Urinary bladder (tissue), 4 donors: ENCODE data around the gene TDRD10. TPM values are rescaled to one million over a fixed set of nuclear protein-coding genes. Genes with fewer than 3 reads are reported as not detected.

ENCODE experiments used
- DNase-seq: peaks from one replicate; pipeline ENCODE4 v3.0.0-alpha.2; 2015; ENCODE audit errors: extremely low spot score
- H3K27ac ChIP-seq: one replicate; pipeline ENCODE4 v1.5.1; 2013; ENCODE audit warnings: low read depth, mild to moderate bottlenecking, moderate library complexity
- H3K36me3 ChIP-seq: one replicate; pipeline ENCODE4 v1.6.1; 2013; ENCODE audit warnings: mild to moderate bottlenecking, moderate library complexity; ENCODE audit not compliant: insufficient read depth
- H3K4me1 ChIP-seq: one replicate; pipeline ENCODE4 v1.6.1; 2013; ENCODE audit warnings: mild to moderate bottlenecking, moderate library complexity; ENCODE audit not compliant: insufficient read depth
- H3K4me3 ChIP-seq: one replicate; pipeline ENCODE4 v1.5.1; 2013; ENCODE audit warnings: low read depth, low read length
- WGBS: extraction: QIAGEN DNeasy Blood & Tissue Kit; methylation state at CpG from one replicate; pipeline ENCODE4 v1.1.7; 2013; 5-methylcytosine and 5-hydroxymethylcytosine counted together
- polyA plus RNA-seq: library from polyadenylated mRNA; stranded (reverse); fragments of 200-250 nt; gene quantifications from one replicate; pipeline ENCODE4 v1.2.3, GENCODE V29; 2013
- total RNA-seq: library from RNA; depleted of rRNA; stranded (reverse); fragments of >200 nt; gene quantifications from one replicate; pipeline ENCODE4 v1.2.3, GENCODE V29; 2014
- donor health status: healthy with polysubstance abuse.
- donor health status: healthy.

TDRD10 gene
- total and polyA plus RNA-seq, 2 donors = 1.4 to 4.1 TPM

- 41% methylated on average over 6 of the region's 6 CpGs for WGBS
- no peaks in the 10 kb centered on the region for H3K4me1 ChIP-seq
- no peak overlapping the region for H3K4me3 ChIP-seq
- no peak overlapping the region for H3K27ac ChIP-seq
- no peaks in the 10 kb centered on the region for H3K36me3 ChIP-seq
- DNase-seq = no peak
These were observed 39.2 kb downstream of the TDRD10 start for GRCh38 chr1:154541231-154541630.

DNA sequence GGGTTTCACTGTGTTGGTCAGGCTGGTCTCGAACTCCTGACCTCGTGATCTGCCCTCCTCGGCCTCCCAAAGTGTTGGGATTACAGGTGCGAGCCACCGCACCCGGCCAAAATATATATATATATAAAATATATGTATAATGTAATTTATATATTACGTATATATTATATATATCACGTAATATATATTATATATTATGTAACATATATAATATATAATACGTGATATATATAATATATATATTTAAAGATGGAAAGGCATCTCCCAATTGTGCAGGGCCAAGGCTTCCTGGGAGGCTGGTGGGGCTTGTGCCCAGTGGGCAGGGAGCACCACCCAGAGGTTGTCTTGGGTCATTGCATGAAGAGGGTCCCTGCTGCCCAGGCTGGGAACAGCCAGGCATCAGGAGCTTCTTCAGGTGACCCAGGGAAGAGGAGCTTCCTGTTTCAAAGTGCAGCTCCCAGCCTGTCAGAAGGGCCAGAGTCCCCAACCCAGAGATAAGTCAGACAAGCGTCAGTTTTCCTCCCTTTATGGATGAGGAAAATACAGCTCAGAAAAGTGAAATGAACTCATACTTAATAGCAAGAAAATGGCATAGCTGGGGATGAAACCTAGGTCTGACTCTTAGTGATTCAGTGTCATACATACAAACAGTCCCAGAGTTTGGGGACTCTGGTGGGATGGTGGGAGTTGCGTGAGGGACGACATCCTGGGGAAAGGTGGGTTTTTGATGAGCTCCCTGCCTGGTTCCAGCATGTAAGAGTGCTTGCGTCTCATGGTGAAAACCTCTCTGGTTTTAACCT lies 44.4 kb downstream of the TDRD10 start:
- no peak overlapping the region for H3K27ac ChIP-seq

GRCh38 chr1:154547105-154547732 lies 45.2 kb downstream of the TDRD10 start:
- Histone ChIP-seq H3K36me3 (peaks cover 7% of the 10 kb centered on the region), H3K4me1 (no peaks in the 10 kb centered on the region), H3K27ac (no peak overlapping the region), H3K4me3 (no peak overlapping the region)
- DNase-seq = no peak
- 67% methylated on average over 11 of the region's 11 CpGs for WGBS

More for the DNA sequence above, 44.4 kb downstream of the TDRD10 start:
- no peak for DNase-seq
- 80% methylated on average over 13 of the region's 13 CpGs for WGBS
- H3K4me1 ChIP-seq = no peaks in the 10 kb centered on the region
- H3K36me3 ChIP-seq = peaks cover 7% of the 10 kb centered on the region
- no peak overlapping the region for H3K4me3 ChIP-seq

GRCh38 chr1:154548028-154548427 lies 46.0 kb downstream of the TDRD10 start:
- Histone ChIP-seq H3K27ac (no peak overlapping the region), H3K4me1 (no peaks in the 10 kb centered on the region), H3K36me3 (peaks cover 7% of the 10 kb centered on the region), H3K4me3 (no peak overlapping the region)
- no peak for DNase-seq
- 34% methylated on average over 1 of the region's 1 CpG for WGBS

- Histone ChIP-seq H3K36me3 (peaks cover 7% of the 10 kb centered on the region), H3K4me3 (no peak overlapping the region), H3K4me1 (no peaks in the 10 kb centered on the region), H3K27ac (no peak overlapping the region)
- DNase-seq = no peak
- WGBS = 80% methylated on average over 3 of the region's 3 CpGs
These were observed 47.3 kb downstream of the TDRD10 start for GRCh38 chr1:154549202-154549770.

DNA sequence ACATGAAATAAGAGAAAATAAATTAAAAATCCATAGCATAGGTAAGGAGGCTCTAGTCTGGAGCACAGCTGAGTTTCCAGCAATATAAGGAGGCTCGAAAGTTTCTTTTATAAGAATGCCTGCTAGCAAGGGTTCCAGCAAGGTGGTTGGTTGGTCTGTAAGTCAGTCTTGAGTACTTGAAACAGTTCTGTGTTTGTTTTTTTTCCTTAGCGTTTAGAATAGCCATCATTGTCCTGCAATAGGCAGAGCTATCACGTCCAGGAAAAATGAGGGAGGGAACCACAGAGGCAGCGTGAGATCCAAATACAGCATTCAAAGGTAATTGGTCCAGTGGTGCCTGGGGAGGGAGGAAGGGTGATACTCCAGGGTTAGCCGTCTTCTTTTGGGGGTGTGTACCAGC lies 48.1 kb downstream of the TDRD10 start:
- H3K4me3 ChIP-seq = no peak overlapping the region
- peaks cover 7% of the 10 kb centered on the region for H3K36me3 ChIP-seq
- no peak for DNase-seq
- no peaks in the 10 kb centered on the region for H3K4me1 ChIP-seq
- no peak overlapping the region for H3K27ac ChIP-seq
- 62% methylated on average over 5 of the region's 5 CpGs for whole genome bisulfite sequencing

DNA sequence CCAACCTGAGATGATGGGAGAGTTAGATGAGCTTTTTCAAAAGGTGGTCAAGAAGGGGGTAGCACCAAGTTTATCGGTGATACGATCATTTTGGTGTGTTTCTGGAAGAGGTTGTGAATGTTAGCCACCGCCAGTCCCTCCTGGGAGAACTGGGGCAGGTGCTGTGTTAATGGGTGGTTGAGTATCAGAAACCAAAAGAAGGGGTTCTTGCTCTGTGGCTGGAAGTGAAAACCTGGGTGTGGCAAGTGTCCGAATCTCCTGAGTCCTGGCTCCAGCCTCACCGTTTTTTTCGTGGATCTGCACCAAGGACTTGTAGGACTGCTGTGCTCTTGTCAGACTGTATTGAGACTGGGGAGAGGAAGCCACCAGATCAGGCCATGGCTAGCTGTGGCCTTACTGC lies 48.6 kb downstream of the TDRD10 start:
- H3K36me3 ChIP-seq = peaks cover 11% of the 10 kb centered on the region

GRCh38 chr1:154551474-154551873 lies 49.5 kb downstream of the TDRD10 start:
- Histone ChIP-seq H3K36me3 (peaks cover 11% of the 10 kb centered on the region), H3K27ac (no peak overlapping the region), H3K4me3 (no peak overlapping the region), H3K4me1 (no peaks in the 10 kb centered on the region)
- 91% methylated on average over 4 of the region's 4 CpGs for WGBS
- no peak for DNase-seq

More for the DNA sequence above, 48.6 kb downstream of the TDRD10 start:
- Histone ChIP-seq H3K27ac (no peak overlapping the region), H3K4me3 (no peak overlapping the region), H3K4me1 (no peaks in the 10 kb centered on the region)
- WGBS = 87% methylated on average over 6 of the region's 6 CpGs
- no peak for DNase-seq

GRCh38 chr1:154552036-154552435 lies 50.0 kb downstream of the TDRD10 start:
- WGBS = 92% methylated on average over 6 of the region's 6 CpGs
- peaks cover 11% of the 10 kb centered on the region for H3K36me3 ChIP-seq
- no peak overlapping the region for H3K27ac ChIP-seq
- no peak overlapping the region for H3K4me3 ChIP-seq
- H3K4me1 ChIP-seq = no peaks in the 10 kb centered on the region
- DNase-seq = no peak

GRCh38 chr1:154553056-154554030 lies 51.3 kb downstream of the TDRD10 start:
- no peak overlapping the region for H3K27ac ChIP-seq
- WGBS = 61% methylated on average over 12 of the region's 12 CpGs

DNA sequence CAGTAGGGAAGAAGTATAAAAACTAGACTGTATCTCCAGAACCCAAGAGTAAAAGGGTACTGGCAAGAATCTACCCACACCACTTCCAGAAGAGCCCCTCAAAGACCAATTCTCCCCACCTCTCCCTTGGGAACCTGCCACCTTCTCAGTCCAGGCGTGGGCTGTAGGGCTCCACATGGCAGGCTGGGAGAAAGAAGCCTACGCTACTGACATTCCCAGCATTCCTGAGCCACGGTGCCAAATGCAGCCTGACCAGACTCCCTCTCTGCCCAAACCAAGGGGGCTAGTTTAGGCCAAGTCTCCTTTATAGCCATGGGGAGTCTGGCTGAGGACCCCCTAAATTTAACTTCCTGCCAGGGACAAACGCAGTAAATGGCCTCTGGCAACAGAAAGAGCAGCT lies 54.4 kb downstream of the TDRD10 start:
- Histone ChIP-seq H3K27ac (no peak overlapping the region), H3K4me3 (no peak overlapping the region), H3K4me1 (no peaks in the 10 kb centered on the region), H3K36me3 (peaks cover 3% of the 10 kb centered on the region)
- 19% methylated on average over 4 of the region's 4 CpGs for WGBS
- no peak for DNase-seq

More at GRCh38 chr1:154553056-154554030, 51.3 kb downstream of the TDRD10 start:
- no peak for DNase-seq
- H3K36me3 ChIP-seq = peaks cover 11% of the 10 kb centered on the region
- no peak overlapping the region for H3K4me3 ChIP-seq
- no peaks in the 10 kb centered on the region for H3K4me1 ChIP-seq

GRCh38 chr1:154557248-154557938 lies 55.4 kb downstream of the TDRD10 start:
- 17% methylated on average over 7 of the region's 7 CpGs for WGBS
- Histone ChIP-seq H3K36me3 (peaks cover 3% of the 10 kb centered on the region), H3K27ac (no peak overlapping the region), H3K4me3 (peak overlapping the region; percentile 98), H3K4me1 (no peaks in the 10 kb centered on the region)
- DNase-seq = no peak
